MCF 10A (cell line): ENCODE measurements around the gene NXNL2. TPM values are rescaled to one million over a fixed set of nuclear protein-coding genes. Genes with fewer than 3 reads are reported as not detected.

Source experiments
- BruUV-seq: library from RNA; stranded (reverse); fragments of 400-500 nt; replicated peaks from 2 replicates; lab custom pipeline; 2021; lab: Mats Ljungman, UMichigan
- CTCF ChIA-PET: fragments of 300-600 bp; sonication (Branson Sonifier 250); formaldehyde crosslinking; extraction: SDS; loops from one replicate; lab custom pipeline; 2021; ENCODE audit warnings: antibody characterized with exemption, inconsistent platforms; lab: Yijun Ruan, JAX
- POLR2A ChIA-PET: fragments of 300-600, 350-650 bp; sonication (Branson Sonifier 250); formaldehyde crosslinking; extraction: SDS; loops from one replicate; lab custom pipeline; 2020; ENCODE audit warnings: antibody characterized with exemption, inconsistent platforms; lab: Yijun Ruan, JAX
- DNase-seq: peaks from one replicate; pipeline ENCODE4 v3.0.0-alpha.2; 2018; ENCODE audit not compliant: unreplicated experiment
- H3K27ac Mint-ChIP-seq: one replicate; pipeline ENCODE4 v1.8.0; 2022; ENCODE audit warnings: mild to moderate bottlenecking, low read depth, mixed read lengths; ENCODE audit not compliant: unreplicated experiment
- H3K27me3 Mint-ChIP-seq: one replicate; pipeline ENCODE4 v1.8.0; 2022; ENCODE audit warnings: mixed read lengths; ENCODE audit not compliant: insufficient read depth, unreplicated experiment
- H3K36me3 Mint-ChIP-seq: one replicate; pipeline ENCODE4 v1.8.0; 2022; ENCODE audit warnings: mild to moderate bottlenecking, moderate library complexity, mixed read lengths; ENCODE audit not compliant: insufficient read depth, unreplicated experiment
- H3K4me1 Mint-ChIP-seq: one replicate; pipeline ENCODE4 v1.8.0; 2022; ENCODE audit warnings: mixed read lengths; ENCODE audit not compliant: insufficient read depth, unreplicated experiment
- H3K4me3 Mint-ChIP-seq: one replicate; pipeline ENCODE4 v1.8.0; 2022; ENCODE audit warnings: mild to moderate bottlenecking, moderate library complexity, mixed read lengths; ENCODE audit not compliant: unreplicated experiment
- H3K9me3 Mint-ChIP-seq: one replicate; pipeline ENCODE4 v1.8.0; 2022; ENCODE audit warnings: mixed read lengths; ENCODE audit not compliant: unreplicated experiment
- intact Hi-C: fragments of 100-400 bp; cut with micrococcal nuclease; formaldehyde crosslinking; loops from 2 replicates; pipeline ENCODE4 v1.14.1; 2022
- total RNA-seq: library from RNA; stranded (reverse); gene quantifications from 2 replicates; pipeline ENCODE4 v1.2.3, GENCODE V29; 2022
- TF ChIP-seq, protein P1 (sequence below): fragments of 200-600 bp; IDR thresholded peaks from one replicate; pipeline ENCODE4 v1.8.0; 2022; ENCODE audit warnings: antibody characterized with exemption, mild to moderate bottlenecking; ENCODE audit not compliant: unreplicated experiment

Gene NXNL2
- total RNA-seq, 1 experiment from 2014 or later: 0.49 TPM

- Mint-ChIP-seq H3K27ac (peak overlapping the region; percentile 24), H3K9me3 (no peaks in the 10 kb centered on the region), H3K36me3 (no peaks in the 10 kb centered on the region), H3K4me1 (peaks cover 19% of the 10 kb centered on the region), H3K27me3 (no peaks in the 10 kb centered on the region), H3K4me3 (peak overlapping the region; percentile 69)
- no TSS peak for BruUV-seq
- TF ChIP-seq, protein P1, sequence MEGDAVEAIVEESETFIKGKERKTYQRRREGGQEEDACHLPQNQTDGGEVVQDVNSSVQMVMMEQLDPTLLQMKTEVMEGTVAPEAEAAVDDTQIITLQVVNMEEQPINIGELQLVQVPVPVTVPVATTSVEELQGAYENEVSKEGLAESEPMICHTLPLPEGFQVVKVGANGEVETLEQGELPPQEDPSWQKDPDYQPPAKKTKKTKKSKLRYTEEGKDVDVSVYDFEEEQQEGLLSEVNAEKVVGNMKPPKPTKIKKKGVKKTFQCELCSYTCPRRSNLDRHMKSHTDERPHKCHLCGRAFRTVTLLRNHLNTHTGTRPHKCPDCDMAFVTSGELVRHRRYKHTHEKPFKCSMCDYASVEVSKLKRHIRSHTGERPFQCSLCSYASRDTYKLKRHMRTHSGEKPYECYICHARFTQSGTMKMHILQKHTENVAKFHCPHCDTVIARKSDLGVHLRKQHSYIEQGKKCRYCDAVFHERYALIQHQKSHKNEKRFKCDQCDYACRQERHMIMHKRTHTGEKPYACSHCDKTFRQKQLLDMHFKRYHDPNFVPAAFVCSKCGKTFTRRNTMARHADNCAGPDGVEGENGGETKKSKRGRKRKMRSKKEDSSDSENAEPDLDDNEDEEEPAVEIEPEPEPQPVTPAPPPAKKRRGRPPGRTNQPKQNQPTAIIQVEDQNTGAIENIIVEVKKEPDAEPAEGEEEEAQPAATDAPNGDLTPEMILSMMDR: no peak
- no peak for DNase-seq
- POLR2A ChIA-PET: interaction anchor here (0.5 to 0.6 kb wide), 3 partner anchors 8 to 71 kb away, joined by 3 to 4 read pairs (median 3); no protein-coding TSS in a partner anchor
- intact Hi-C loops: loop anchor here (2.0 to 10.0 kb wide), 2 partner anchors 61 to 147 kb away; partner anchors contain the start of gene SPIN1
- CTCF ChIA-PET: interaction anchor here (0.6 kb wide), 3 partner anchors 194 to 460 kb away, joined by 3 to 4 read pairs (median 3); no protein-coding TSS in a partner anchor
These were observed 446 bp downstream of the NXNL2 start for GRCh38 chr9:88535226-88536022.

DNA sequence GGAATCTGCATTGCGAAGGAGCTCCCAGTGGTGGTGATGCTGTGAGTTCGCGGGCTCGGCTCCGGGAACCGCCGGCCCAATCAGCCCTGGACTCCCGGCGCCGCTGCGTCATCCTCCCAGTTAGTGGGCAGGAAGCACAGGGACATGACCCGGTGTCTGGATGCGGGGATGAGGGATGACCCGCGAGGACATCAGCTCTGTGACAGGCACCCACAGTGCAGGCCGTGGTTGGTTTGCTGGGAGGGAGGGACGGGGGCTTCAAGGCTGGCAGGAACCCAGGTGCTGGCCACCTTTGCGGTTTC lies 996 bp downstream of the NXNL2 start:
- Mint-ChIP-seq H3K4me1 (peaks cover 19% of the 10 kb centered on the region), H3K36me3 (no peaks in the 10 kb centered on the region), H3K4me3 (peak overlapping the region; percentile 69), H3K27ac (no peak overlapping the region), H3K27me3 (no peaks in the 10 kb centered on the region), H3K9me3 (no peaks in the 10 kb centered on the region)
- no peak for DNase-seq
- intact Hi-C loops: loop anchor here (10.0 kb wide), 1 partner anchor 61 kb away; no protein-coding TSS in a partner anchor
- CTCF ChIA-PET: interaction anchor here (0.6 kb wide), 2 partner anchors 261 to 460 kb away, joined by 3 read pairs; no protein-coding TSS in a partner anchor
- TF ChIP-seq, protein P1: no peak
- POLR2A ChIA-PET: no interaction called here
- BruUV-seq: no TSS peak

DNA sequence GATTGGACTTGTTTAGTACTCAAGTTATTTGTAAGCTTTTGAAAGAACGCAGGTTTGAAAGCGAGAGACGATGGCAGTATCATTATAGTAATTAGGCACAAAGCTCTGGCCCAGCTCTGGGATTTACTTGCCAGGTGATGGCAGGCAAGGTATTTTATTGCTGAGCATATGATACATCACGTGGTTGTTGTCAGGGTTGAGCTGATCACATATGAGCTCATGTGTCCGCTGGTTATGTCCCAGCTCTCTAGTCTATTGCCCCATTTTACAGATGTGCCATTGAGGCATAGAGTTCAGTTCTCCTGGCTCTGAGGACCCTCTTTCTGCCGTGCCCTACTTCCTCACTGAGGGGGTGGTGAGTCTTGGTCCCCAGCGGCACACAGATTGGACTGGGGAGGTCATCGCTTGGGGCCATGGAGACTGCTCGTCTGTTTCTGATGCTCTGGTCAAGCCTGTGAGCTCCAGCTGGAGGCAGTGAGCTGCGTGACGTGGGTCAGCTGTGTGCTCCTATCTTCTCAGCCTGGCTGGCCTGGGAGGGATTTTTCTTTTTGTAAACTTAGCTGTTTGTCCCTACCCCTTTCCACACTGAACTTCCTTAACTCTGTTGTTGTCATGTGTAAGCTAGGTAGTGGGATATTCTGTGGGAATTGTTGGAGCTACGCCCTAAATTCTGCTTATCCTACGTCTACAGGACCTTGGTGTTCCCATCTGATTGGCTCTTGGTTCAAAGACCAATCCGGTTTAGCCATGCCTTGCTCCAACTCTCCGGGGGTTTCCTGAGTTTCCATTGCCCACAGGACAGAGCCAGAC lies 2.2 kb downstream of the NXNL2 start:
- intact Hi-C loops: loop anchor here (10.0 kb wide), 1 partner anchor 62 kb away; no protein-coding TSS in a partner anchor
- H3K27me3 Mint-ChIP-seq: no peaks in the 10 kb centered on the region
- no peaks in the 10 kb centered on the region for H3K36me3 Mint-ChIP-seq
- H3K4me1 Mint-ChIP-seq: peaks cover 16% of the 10 kb centered on the region
- no peaks in the 10 kb centered on the region for H3K9me3 Mint-ChIP-seq
- H3K4me3 Mint-ChIP-seq: no peak overlapping the region
- TF ChIP-seq, protein P1: no peak
- no peak for DNase-seq
- ChIA-PET CTCF (interaction anchor here (0.6 to 0.7 kb wide), 2 partner anchors 459 to 875 kb away, joined by 3 to 4 read pairs; no protein-coding TSS in a partner anchor), POLR2A (no interaction called here)
- no TSS peak for BruUV-seq
- no peak overlapping the region for H3K27ac Mint-ChIP-seq

- H3K4me3 Mint-ChIP-seq: no peak overlapping the region
- CTCF ChIA-PET: interaction anchor here (0.7 kb wide), 1 partner anchor 460 kb away, joined by 3 read pairs; no protein-coding TSS in a partner anchor
- POLR2A ChIA-PET: no interaction called here
- no peaks in the 10 kb centered on the region for H3K27me3 Mint-ChIP-seq
- H3K36me3 Mint-ChIP-seq: no peaks in the 10 kb centered on the region
- intact Hi-C loops: loop anchor here (10.0 kb wide), 1 partner anchor 63 kb away; no protein-coding TSS in a partner anchor
- TF ChIP-seq, protein P1: no peak
- H3K4me1 Mint-ChIP-seq: peaks cover 13% of the 10 kb centered on the region
- BruUV-seq: no TSS peak
- H3K9me3 Mint-ChIP-seq: no peaks in the 10 kb centered on the region
- peak; percentile 60 for DNase-seq
- no peak overlapping the region for H3K27ac Mint-ChIP-seq
These were observed 2.7 kb downstream of the NXNL2 start for GRCh38 chr9:88537761-88538091.
